ENCODE data around the gene VOPP1.

The VOPP1 gene

DNA sequence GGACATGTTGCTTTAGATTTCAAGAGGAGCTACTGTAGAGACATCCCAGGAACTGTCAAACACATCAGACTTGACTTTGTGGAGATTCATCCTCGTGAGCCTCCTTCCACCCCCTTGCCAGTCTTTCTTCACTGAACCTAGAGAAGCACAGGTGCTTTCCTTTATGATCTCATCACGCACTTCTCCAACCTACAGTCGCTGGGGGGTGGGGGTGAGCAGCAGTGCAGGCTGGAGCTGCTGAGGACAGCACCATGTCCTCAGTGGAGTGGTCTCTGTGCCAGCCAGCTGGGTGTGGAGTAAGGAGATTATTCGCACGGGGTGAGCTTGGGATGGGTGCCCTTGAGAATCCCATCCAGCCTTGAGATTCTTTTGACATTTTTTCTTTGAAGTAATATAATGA, 88.1 kb downstream of the VOPP1 start:
- H3K4me3 ChIP-seq (ENCODE audit: low read length) = no peak overlapping the region
- peaks cover 25% of the 10 kb centered on the region for H3K4me1 ChIP-seq (ENCODE audit: low read length)
- peaks cover 100% of the 10 kb centered on the region for H3K79me2 ChIP-seq (ENCODE audit: low read length)
- 0 out of 2 replicates have a peak, but pooled peaks cover 3% of the 10 kb centered on the region for H4K20me1 ChIP-seq (ENCODE audit: insufficient read depth, low read length)
- H3K4me2 ChIP-seq (ENCODE audit: low read depth, low read length) = no peak overlapping the region
- no peak for DNase-seq
- H3K9me2 ChIP-seq (replicated peaks; ENCODE audit: insufficient read depth, low read length) = no peaks in the 10 kb centered on the region
- H3K27me3 ChIP-seq (replicated peaks; ENCODE audit: insufficient read depth, low read length) = no peaks in the 10 kb centered on the region
- H3K36me3 ChIP-seq (replicated peaks; ENCODE audit: insufficient read depth, low read length) = 0 out of 2 replicates have a peak, but pooled peaks cover 9% of the 10 kb centered on the region
- TF ChIP-seq, protein P1, sequence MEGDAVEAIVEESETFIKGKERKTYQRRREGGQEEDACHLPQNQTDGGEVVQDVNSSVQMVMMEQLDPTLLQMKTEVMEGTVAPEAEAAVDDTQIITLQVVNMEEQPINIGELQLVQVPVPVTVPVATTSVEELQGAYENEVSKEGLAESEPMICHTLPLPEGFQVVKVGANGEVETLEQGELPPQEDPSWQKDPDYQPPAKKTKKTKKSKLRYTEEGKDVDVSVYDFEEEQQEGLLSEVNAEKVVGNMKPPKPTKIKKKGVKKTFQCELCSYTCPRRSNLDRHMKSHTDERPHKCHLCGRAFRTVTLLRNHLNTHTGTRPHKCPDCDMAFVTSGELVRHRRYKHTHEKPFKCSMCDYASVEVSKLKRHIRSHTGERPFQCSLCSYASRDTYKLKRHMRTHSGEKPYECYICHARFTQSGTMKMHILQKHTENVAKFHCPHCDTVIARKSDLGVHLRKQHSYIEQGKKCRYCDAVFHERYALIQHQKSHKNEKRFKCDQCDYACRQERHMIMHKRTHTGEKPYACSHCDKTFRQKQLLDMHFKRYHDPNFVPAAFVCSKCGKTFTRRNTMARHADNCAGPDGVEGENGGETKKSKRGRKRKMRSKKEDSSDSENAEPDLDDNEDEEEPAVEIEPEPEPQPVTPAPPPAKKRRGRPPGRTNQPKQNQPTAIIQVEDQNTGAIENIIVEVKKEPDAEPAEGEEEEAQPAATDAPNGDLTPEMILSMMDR (IDR thresholded peaks at IDR 0.05; ENCODE audit: low read length) = no peak
- TF ChIP-seq EZH2phosphoT487 (IDR thresholded peaks at IDR 0.05; ENCODE audit: low read length) = no peak
- TF ChIP-seq EZH2 (optimal IDR thresholded peaks at IDR 0.05; ENCODE audit: low read depth, low read length) = no peak
- H3K9me3 ChIP-seq (replicated peaks; ENCODE audit: insufficient read depth, low read length) = no peaks in the 10 kb centered on the region
- peaks cover 17% of the 10 kb centered on the region for H3F3A ChIP-seq (ENCODE audit: insufficient read depth, low read length)
- H3K9ac ChIP-seq (ENCODE audit: low read length) = no peak overlapping the region
- no peak overlapping the region; the same call in 1 of the 2 replicates for H3K27ac ChIP-seq (ENCODE audit: low read length)
- no peak overlapping the region for H2AFZ ChIP-seq (ENCODE audit: low read length)

DNA sequence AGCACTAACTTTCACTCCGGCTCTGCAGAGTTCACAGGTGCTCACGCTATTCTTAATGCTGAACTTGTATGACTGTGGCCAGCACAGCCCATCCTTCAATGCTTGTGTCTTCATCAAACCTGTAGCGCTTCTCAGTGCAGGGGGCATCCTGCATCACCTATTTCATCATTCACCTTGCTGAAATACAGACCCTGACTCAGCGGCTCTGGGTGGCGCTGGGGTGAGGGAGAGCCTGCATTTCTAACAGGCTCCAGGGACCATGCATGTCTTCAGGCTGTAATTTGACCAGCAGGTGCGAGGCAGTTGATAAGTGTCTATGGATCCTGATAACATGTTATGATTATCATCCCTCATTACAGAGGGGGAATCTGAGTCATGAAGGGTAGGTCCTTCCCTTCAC, 89.3 kb downstream of the VOPP1 start:
- Histone ChIP-seq H3K27me3 (replicated peaks; ENCODE audit: insufficient read depth, low read length) (no peaks in the 10 kb centered on the region), H3F3A (ENCODE audit: insufficient read depth, low read length) (peaks cover 17% of the 10 kb centered on the region), H3K4me1 (ENCODE audit: low read length) (peaks cover 25% of the 10 kb centered on the region), H4K20me1 (ENCODE audit: insufficient read depth, low read length) (0 out of 2 replicates have a peak, but pooled peaks cover 3% of the 10 kb centered on the region), H3K4me2 (ENCODE audit: low read depth, low read length) (peak overlapping the region; percentile 15; the same call in 1 of the 2 replicates), H3K4me3 (ENCODE audit: low read length) (no peak overlapping the region), H3K9me2 (replicated peaks; ENCODE audit: insufficient read depth, low read length) (no peaks in the 10 kb centered on the region), H3K27ac (ENCODE audit: low read length) (no peak overlapping the region), H3K36me3 (replicated peaks; ENCODE audit: insufficient read depth, low read length) (0 out of 2 replicates have a peak, but pooled peaks cover 5% of the 10 kb centered on the region), H3K9ac (ENCODE audit: low read length) (no peak overlapping the region), H3K9me3 (replicated peaks; ENCODE audit: insufficient read depth, low read length) (no peaks in the 10 kb centered on the region), H2AFZ (ENCODE audit: low read length) (no peak overlapping the region), H3K79me2 (ENCODE audit: low read length) (peaks cover 98% of the 10 kb centered on the region)
- no peak for DNase-seq
- TF ChIP-seq, protein P1 (IDR thresholded peaks at IDR 0.05; ENCODE audit: low read length) = no peak
- TF ChIP-seq EZH2 (optimal IDR thresholded peaks at IDR 0.05; ENCODE audit: low read depth, low read length) (no peak), EZH2phosphoT487 (IDR thresholded peaks at IDR 0.05; ENCODE audit: low read length) (no peak)

DNA sequence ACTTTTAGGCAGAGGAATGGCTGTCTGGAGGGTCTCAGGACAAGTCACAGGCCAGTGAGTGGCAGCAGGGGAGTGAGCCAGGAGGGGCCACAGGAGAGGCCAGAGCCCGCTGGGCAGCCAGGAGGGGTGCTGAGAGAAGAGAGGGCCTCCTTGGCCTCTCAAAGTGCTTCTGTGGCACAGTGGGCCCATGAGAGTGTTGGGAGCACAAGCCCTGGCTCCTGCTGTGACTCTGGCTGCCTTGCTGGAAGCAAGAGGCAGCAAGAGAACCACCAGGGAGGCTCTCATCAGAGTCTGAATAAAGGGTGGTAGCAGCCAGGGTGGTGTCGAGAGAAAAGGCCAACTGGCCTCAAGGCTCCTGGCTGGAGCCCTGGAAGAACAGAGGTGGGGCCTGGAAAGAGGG, 91.1 kb downstream of the VOPP1 start:
- peaks cover 97% of the 10 kb centered on the region for H3K79me2 ChIP-seq (ENCODE audit: low read length)
- H3F3A ChIP-seq (ENCODE audit: insufficient read depth, low read length) = peaks cover 17% of the 10 kb centered on the region
- H3K27ac ChIP-seq (ENCODE audit: low read length) = no peak overlapping the region
- H3K27me3 ChIP-seq (replicated peaks; ENCODE audit: insufficient read depth, low read length) = no peaks in the 10 kb centered on the region
- H3K4me3 ChIP-seq (ENCODE audit: low read length) = no peak overlapping the region
- DNase-seq = no peak
- H2AFZ ChIP-seq (ENCODE audit: low read length) = no peak overlapping the region
- no peaks in the 10 kb centered on the region for H3K9me3 ChIP-seq (replicated peaks; ENCODE audit: insufficient read depth, low read length)
- H4K20me1 ChIP-seq (ENCODE audit: insufficient read depth, low read length) = 0 out of 2 replicates have a peak, but pooled peaks cover 3% of the 10 kb centered on the region
- H3K9me2 ChIP-seq (replicated peaks; ENCODE audit: insufficient read depth, low read length) = no peaks in the 10 kb centered on the region
- no peak overlapping the region for H3K4me2 ChIP-seq (ENCODE audit: low read depth, low read length)
- TF ChIP-seq EZH2phosphoT487 (IDR thresholded peaks at IDR 0.05; ENCODE audit: low read length) (no peak), EZH2 (optimal IDR thresholded peaks at IDR 0.05; ENCODE audit: low read depth, low read length) (no peak)
- TF ChIP-seq, protein P1 (IDR thresholded peaks at IDR 0.05; ENCODE audit: low read length) = no peak
- H3K4me1 ChIP-seq (ENCODE audit: low read length) = peaks cover 25% of the 10 kb centered on the region
- no peak overlapping the region for H3K9ac ChIP-seq (ENCODE audit: low read length)
- H3K36me3 ChIP-seq (replicated peaks; ENCODE audit: insufficient read depth, low read length) = 0 out of 2 replicates have a peak, but pooled peaks cover 5% of the 10 kb centered on the region
